Rectal smooth muscle tissue (tissue), 1 donor: ENCODE measurements around the gene FABP1.

Source experiments
- H3K27ac ChIP-seq: one replicate; pipeline ENCODE4 v1.7.0; 2013; ENCODE audit warnings: low read depth, low read length, inconsistent platforms
- H3K27me3 ChIP-seq: one replicate; pipeline ENCODE4 v1.7.0; 2013; ENCODE audit warnings: low read length; ENCODE audit not compliant: control insufficient read depth, insufficient read depth
- H3K36me3 ChIP-seq: one replicate; pipeline ENCODE4 v1.7.0; 2013; ENCODE audit warnings: low read length; ENCODE audit not compliant: control insufficient read depth, insufficient read depth
- H3K4me1 ChIP-seq: one replicate; pipeline ENCODE4 v1.7.0; 2013; ENCODE audit warnings: low read length; ENCODE audit not compliant: control insufficient read depth, insufficient read depth
- H3K4me3 ChIP-seq: one replicate; pipeline ENCODE4 v1.7.0; 2013; ENCODE audit warnings: low read length
- H3K9ac ChIP-seq: one replicate; pipeline ENCODE4 v1.7.0; 2013; ENCODE audit warnings: low read length

FABP1 gene

DNA sequence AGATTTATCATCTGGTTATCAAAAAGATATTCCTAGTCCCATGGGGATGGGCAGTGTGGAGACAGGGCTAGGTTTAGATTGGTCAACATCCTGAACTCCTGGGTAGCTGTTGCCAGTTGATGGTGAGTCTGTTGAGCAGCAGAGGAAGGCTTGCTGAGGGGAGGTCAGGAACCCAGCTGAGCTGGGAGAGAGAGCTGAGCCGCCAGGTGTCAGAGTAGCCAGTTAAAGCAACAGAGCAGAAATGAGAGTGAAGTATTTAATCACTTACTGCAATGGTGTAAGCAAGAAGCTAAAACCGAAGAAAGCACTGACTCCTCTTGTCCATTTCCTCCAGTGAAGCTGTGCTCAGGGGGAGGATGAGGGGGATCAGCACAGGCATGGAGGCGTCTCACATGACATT is 30.7 kb downstream of the FABP1 start:
- H3K27me3 ChIP-seq: no peaks in the 10 kb centered on the region
- no peak overlapping the region for H3K4me3 ChIP-seq
- H3K27ac ChIP-seq: no peak overlapping the region
- no peaks in the 10 kb centered on the region for H3K36me3 ChIP-seq
- no peak overlapping the region for H3K9ac ChIP-seq
- no peaks in the 10 kb centered on the region for H3K4me1 ChIP-seq

DNA sequence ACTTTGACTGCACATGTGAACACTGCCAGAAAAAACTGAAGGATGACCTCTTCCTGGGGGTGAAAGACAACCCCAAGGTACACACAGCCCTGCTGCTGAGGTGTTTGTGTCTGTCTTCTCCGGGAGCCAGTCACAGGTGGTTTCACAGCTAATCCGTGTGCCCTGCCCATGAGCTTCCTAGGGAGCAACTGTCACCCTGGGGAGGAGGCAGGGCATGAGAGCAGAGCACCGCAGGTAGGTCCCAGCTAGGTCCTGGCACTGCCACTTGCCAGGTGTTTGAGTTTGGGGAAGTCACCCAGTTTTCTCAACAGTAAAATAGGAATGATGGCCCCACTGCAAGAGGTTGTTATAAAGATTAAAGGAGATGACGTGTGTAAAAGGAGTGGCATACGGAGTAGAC is 31.2 kb downstream of the FABP1 start:
- Histone ChIP-seq H3K27ac (no peak overlapping the region), H3K4me3 (no peak overlapping the region), H3K36me3 (no peaks in the 10 kb centered on the region)

DNA sequence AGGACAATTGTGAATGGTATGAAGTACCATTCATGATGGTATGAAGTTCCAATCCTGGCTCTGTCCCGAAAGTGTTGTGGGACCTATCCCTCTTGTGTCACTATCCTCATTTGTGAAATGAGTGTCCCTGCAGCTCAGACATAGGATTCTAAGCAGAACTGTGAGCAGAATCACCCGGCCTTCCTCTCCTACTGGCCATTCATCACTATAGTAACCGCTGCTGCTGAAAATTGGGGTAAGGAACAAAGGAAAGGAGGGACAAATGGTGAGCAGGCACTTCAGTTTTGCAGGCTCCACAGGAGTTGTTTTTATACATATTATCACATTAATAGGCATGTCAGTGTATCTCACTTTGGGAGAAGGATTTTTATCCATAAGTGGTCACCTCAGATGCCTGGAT is 32.8 kb downstream of the FABP1 start:
- Histone ChIP-seq H3K4me1 (no peaks in the 10 kb centered on the region), H3K4me3 (no peak overlapping the region), H3K27ac (no peak overlapping the region), H3K36me3 (no peaks in the 10 kb centered on the region), H3K9ac (no peak overlapping the region), H3K27me3 (no peaks in the 10 kb centered on the region)

More for the DNA sequence above, 31.2 kb downstream of the FABP1 start:
- Histone ChIP-seq H3K4me1 (no peaks in the 10 kb centered on the region), H3K9ac (no peak overlapping the region), H3K27me3 (no peaks in the 10 kb centered on the region)

DNA sequence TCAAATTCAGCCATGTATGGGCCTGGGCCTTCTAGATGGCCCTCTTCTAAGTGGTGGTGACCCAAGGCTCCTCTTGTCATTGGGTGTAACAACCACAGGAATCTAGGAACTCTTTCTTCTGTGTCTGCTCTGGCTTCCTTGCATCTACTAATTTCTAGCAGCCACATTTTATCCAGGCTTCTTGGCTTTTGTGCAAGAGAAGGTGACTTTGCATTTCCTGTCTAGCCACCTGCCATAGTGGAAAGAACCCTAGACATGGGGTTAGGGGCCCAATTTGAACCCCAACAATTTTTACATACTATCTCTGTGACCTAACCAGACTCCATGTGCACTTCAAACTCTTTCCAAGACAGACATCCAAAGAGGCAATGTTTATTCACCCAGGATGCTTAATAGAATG is 35.1 kb downstream of the FABP1 start:
- Histone ChIP-seq H3K27ac (no peak overlapping the region), H3K4me1 (no peaks in the 10 kb centered on the region), H3K4me3 (no peak overlapping the region), H3K36me3 (no peaks in the 10 kb centered on the region), H3K9ac (no peak overlapping the region), H3K27me3 (no peaks in the 10 kb centered on the region)

DNA sequence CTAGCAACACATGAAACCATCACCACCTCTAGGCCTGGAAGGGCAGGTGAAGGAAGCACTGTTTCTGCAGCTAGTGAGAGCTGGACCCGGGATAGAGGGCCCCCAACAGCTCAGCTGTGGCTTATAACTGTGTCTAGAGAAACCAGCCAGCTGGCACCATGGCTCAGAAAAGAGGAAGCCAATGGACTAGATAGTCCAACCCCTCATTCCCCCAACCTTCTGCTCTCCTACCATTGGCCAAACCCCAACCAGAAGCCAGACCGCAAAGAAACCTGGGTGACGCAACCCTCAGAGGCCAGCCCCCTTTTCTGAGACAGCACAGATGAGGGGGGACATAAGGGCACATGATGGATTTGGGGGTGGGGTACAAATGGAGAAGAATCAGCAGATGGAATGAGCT is 35.9 kb downstream of the FABP1 start:
- no peaks in the 10 kb centered on the region for H3K4me1 ChIP-seq
- no peak overlapping the region for H3K27ac ChIP-seq
- no peaks in the 10 kb centered on the region for H3K36me3 ChIP-seq
- no peak overlapping the region for H3K9ac ChIP-seq
- no peak overlapping the region for H3K4me3 ChIP-seq
- no peaks in the 10 kb centered on the region for H3K27me3 ChIP-seq

DNA sequence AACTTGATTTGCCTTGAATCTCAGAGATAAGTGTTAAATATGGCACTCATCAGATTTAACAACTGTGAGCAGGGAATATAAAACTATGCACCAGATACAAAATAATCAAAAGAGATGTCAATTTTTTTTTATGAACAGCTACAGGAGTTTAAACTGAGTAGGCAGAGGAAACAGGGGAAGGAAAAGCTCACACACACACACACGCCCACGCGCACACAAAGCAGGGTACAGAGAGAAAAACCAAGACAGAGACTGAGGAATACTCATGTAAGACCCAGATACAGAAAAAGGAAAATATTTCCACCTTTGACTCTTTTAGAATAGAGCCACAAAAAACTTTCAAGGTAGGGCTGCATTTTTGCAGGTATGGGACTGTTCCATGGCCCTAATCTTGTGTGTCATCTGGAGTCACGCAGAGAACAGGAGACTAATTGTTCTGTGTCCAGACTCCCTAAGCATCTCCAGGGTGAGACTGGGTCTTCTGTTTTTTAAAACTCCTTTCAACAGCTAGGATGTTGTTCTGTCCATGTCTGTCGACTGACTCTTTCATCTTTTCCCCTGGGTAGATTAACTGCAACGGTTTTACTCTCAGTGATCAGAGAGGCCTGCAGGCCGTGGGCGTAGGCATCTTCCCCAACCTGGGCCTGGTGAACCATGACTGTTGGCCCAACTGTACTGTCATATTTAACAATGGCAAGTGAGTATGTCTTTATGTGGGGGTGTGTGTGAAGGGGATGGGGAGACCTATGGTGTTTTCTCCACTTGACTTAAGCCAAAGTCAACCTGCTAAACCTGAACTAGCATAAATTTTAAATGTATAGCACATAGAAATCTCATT is 37.2 kb downstream of the FABP1 start:
- Histone ChIP-seq H3K9ac (no peak overlapping the region), H3K27me3 (no peaks in the 10 kb centered on the region), H3K4me1 (no peaks in the 10 kb centered on the region), H3K4me3 (no peak overlapping the region), H3K36me3 (no peaks in the 10 kb centered on the region), H3K27ac (no peak overlapping the region)

DNA sequence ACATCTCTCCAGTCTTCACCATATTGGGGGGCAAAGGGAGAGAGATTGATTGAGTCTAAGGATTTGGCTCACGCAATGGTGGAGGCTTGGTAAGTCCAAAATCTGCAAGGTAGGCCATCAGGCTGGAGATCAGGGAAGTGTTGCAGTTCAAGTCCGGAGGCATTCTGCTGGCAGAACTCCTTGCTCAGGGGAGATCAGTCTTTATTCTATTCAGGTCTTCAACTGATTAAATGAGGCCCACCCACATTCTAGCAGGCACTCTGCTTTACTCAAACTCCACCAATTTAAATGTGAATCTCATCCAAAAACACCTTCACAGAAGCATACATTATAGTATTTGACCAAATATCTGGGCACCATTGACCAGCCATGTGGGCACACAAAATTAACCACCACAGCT is 38.9 kb downstream of the FABP1 start:
- Histone ChIP-seq H3K4me3 (no peak overlapping the region), H3K4me1 (no peaks in the 10 kb centered on the region), H3K9ac (no peak overlapping the region), H3K27ac (no peak overlapping the region), H3K27me3 (no peaks in the 10 kb centered on the region), H3K36me3 (no peaks in the 10 kb centered on the region)

DNA sequence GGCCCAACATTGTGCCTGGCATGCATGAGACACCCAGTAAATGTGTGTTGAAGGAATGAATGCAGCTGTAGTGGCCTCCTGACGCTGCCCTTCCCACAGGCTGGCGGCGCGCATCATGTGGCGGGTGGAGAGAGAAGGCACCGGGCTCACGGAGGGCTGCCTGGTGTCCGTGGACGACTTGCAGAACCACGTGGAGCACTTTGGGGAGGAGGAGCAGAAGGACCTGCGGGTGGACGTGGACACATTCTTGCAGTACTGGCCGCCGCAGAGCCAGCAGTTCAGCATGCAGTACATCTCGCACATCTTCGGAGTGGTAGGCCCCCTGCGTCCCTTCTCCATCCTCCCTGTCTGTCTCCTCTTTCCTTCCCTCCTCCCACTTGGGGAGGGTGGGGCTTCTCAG is 40.1 kb downstream of the FABP1 start:
- Histone ChIP-seq H3K4me3 (no peak overlapping the region), H3K27ac (no peak overlapping the region), H3K4me1 (no peaks in the 10 kb centered on the region), H3K9ac (no peak overlapping the region), H3K27me3 (no peaks in the 10 kb centered on the region), H3K36me3 (no peaks in the 10 kb centered on the region)

DNA sequence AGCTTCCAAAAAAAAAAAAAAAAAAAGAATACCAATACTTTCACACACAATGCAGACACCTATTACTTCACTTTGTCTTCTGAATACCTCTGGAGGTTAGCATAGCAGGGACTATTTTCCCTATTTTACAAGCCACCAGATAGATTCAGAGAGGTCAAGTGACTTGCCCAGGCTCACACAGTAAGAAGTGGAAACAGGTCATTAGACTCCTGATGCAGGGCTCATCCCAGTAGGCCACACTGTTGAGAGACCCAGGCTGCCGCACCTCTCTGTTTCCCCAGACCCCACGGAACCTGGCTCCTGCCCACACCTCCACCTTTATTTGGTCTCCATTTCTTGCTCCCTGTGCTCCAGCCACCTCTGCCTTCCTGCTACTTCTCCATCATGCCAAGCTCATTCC is 40.8 kb downstream of the FABP1 start:
- Histone ChIP-seq H3K9ac (no peak overlapping the region), H3K27ac (no peak overlapping the region), H3K36me3 (no peaks in the 10 kb centered on the region), H3K4me1 (no peaks in the 10 kb centered on the region), H3K4me3 (no peak overlapping the region), H3K27me3 (no peaks in the 10 kb centered on the region)

DNA sequence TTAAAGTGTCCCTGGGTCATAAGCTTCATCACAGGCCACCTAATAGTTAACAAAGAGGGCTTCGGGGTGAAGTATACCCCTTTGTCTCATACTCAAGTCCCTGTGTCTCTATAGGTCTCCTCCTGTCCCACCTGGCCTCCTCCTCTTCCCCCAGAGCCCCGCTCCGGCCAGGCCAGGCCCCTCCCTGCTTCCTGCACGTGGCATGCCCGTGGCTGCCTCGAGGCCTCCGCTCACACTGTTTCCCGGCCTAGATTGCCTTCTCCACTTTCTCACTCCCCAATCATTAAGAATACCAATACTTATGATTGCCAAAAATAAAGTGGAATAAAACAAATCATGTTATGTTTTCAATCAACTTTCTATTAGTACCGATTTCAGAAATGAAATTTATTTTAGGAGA is 41.5 kb downstream of the FABP1 start:
- Histone ChIP-seq H3K4me3 (no peak overlapping the region), H3K4me1 (no peaks in the 10 kb centered on the region), H3K27me3 (no peaks in the 10 kb centered on the region), H3K36me3 (no peaks in the 10 kb centered on the region), H3K27ac (no peak overlapping the region), H3K9ac (no peak overlapping the region)

DNA sequence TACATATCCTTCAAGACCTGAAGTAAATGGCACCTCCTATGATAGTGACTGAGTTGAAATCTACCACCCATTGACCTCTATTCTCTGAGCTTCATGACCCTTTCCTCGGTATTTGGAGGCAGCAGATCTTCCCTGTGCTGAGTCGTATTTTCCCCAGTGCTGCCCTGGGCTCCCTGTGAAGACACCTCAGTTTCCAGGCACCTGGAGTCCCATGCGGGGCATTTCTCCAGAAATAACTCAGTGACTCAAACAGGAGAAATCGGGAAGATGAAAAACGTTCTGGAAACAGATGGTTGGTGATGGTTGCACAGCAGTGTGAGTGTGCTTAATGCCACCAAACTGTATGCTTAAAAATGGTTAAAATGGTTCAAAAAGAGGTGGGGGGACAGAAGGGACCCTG is 42.3 kb downstream of the FABP1 start:
- H3K36me3 ChIP-seq: no peaks in the 10 kb centered on the region
- no peaks in the 10 kb centered on the region for H3K4me1 ChIP-seq
- no peak overlapping the region for H3K27ac ChIP-seq
- H3K4me3 ChIP-seq: no peak overlapping the region
- H3K27me3 ChIP-seq: no peaks in the 10 kb centered on the region
- H3K9ac ChIP-seq: no peak overlapping the region

DNA sequence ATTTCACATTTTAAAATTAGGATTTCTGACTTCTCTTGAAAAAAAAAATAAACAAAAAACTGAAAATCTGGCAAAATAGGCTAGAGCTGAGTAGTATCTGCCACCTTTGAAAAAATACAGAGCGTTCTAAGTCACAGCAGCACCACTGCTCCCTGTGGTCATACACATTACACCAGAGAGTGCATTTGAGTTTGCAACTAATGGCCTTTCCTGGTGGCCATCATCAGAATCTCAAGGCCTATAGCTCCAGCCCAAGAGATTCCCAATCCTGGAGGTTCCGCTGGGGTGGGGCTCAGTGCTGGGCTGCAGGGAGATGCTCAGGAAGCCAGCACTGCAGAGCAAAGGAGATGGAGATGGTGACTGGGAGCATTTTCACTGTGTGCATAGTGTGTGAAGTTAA is 42.8 kb downstream of the FABP1 start:
- no peaks in the 10 kb centered on the region for H3K36me3 ChIP-seq
- H3K4me3 ChIP-seq: no peak overlapping the region
- H3K9ac ChIP-seq: no peak overlapping the region
- H3K27me3 ChIP-seq: no peaks in the 10 kb centered on the region
- no peak overlapping the region for H3K27ac ChIP-seq
- H3K4me1 ChIP-seq: no peaks in the 10 kb centered on the region

DNA sequence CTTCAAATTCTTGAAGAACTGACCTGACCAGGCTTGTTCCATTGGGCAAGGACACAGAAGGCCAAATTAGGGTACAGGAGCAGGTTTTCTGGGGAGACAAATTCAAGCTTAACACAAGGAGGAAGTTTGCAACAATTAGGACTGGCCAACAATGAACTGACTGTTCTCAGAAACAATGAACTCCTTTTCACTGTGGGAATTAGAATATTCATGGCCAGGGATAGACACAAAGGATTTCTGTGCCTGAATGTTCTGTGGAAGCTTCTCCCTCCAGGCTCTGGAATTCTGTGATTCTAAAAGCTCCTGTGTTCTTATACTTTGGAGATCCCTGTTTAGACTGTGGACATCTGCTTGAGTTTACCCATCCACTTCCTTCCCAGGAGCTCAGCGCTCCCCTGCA is 45.1 kb downstream of the FABP1 start:
- no peak overlapping the region for H3K4me3 ChIP-seq
- no peak overlapping the region for H3K9ac ChIP-seq
- no peaks in the 10 kb centered on the region for H3K27me3 ChIP-seq
- peaks cover 14% of the 10 kb centered on the region for H3K4me1 ChIP-seq
- no peak overlapping the region for H3K27ac ChIP-seq
- H3K36me3 ChIP-seq: no peaks in the 10 kb centered on the region
